ENCODE results near the gene GMNC. TPM values are rescaled to one million over a fixed set of nuclear protein-coding genes. Genes with fewer than 3 reads are reported as not detected.
A peak's percentile ranks its signal among the peaks of the same experiment; 100 is the strongest.

The GMNC gene
- total RNA-seq, 2 donors from 2014 or later: not detected

GRCh38 chr3:190855151-190855550 is 7.3 kb downstream of the GMNC start:
- H3K4me1 Mint-ChIP-seq: peaks cover 3% of the 10 kb centered on the region
- WGBS, 2 experiments (ENCODE audit: insufficient coverage in 1 of 2, insufficient read length in 1 of 2): 46 to 67% methylated on average over 1 to 3 of the region's 3 CpGs

GRCh38 chr3:190854062-190854461 is 8.4 kb downstream of the GMNC start:
- WGBS, 2 experiments (ENCODE audit: insufficient coverage in 1 of 2, insufficient read length in 1 of 2): 92 to 93% methylated on average over 4 of the region's 4 CpGs
- no peak overlapping the region for H3K4me3 ChIP-seq (ENCODE audit: low read length)
- H3K4me1 Mint-ChIP-seq: peaks cover 4% of the 10 kb centered on the region
- H3K4me3 Mint-ChIP-seq: no peak overlapping the region
- no peaks in the 10 kb centered on the region for H3K36me3 Mint-ChIP-seq (ENCODE audit: low read depth)
- no peaks in the 10 kb centered on the region for H3K9me3 Mint-ChIP-seq
- H3K36me3 ChIP-seq (ENCODE audit: control insufficient read depth, insufficient read depth, low read length): no peaks in the 10 kb centered on the region
- H3K9me3 ChIP-seq (ENCODE audit: control insufficient read depth, low read length): no peaks in the 10 kb centered on the region
- no peak overlapping the region for H3K27ac Mint-ChIP-seq
- H3K27me3 Mint-ChIP-seq (ENCODE audit: insufficient read depth): peaks cover 19% of the 10 kb centered on the region
- H3K27ac ChIP-seq (ENCODE audit: low read depth, low read length): no peak overlapping the region
- DNase-seq: no peak
- no peak for TF ChIP-seq CTCF (conservative IDR thresholded peaks at IDR 0.05)
- H3K4me1 ChIP-seq (ENCODE audit: control insufficient read depth, insufficient read depth, low read length): peaks cover 3% of the 10 kb centered on the region
- no peak overlapping the region for H3K9ac ChIP-seq (ENCODE audit: extremely low read depth, low read length, poor library complexity, severe bottlenecking)
- H3K27me3 ChIP-seq (ENCODE audit: control insufficient read depth, insufficient read depth, low read length, poor library complexity, severe bottlenecking): no peaks in the 10 kb centered on the region

More at GRCh38 chr3:190855151-190855550, 7.3 kb downstream of the GMNC start:
- Mint-ChIP-seq H3K27ac (no peak overlapping the region), H3K36me3 (ENCODE audit: low read depth) (no peaks in the 10 kb centered on the region), H3K4me3 (no peak overlapping the region), H3K27me3 (ENCODE audit: insufficient read depth) (peaks cover 20% of the 10 kb centered on the region), H3K9me3 (no peaks in the 10 kb centered on the region)
- Histone ChIP-seq H3K9ac (ENCODE audit: extremely low read depth, low read length, poor library complexity, severe bottlenecking) (no peak overlapping the region), H3K4me3 (ENCODE audit: low read length) (no peak overlapping the region), H3K27me3 (ENCODE audit: control insufficient read depth, insufficient read depth, low read length, poor library complexity, severe bottlenecking) (peaks cover 5% of the 10 kb centered on the region), H3K4me1 (ENCODE audit: control insufficient read depth, insufficient read depth, low read length) (peaks cover 3% of the 10 kb centered on the region), H3K36me3 (ENCODE audit: control insufficient read depth, insufficient read depth, low read length) (no peaks in the 10 kb centered on the region), H3K27ac (ENCODE audit: low read depth, low read length) (no peak overlapping the region), H3K9me3 (ENCODE audit: control insufficient read depth, low read length) (no peaks in the 10 kb centered on the region)
- DNase-seq: peak; percentile 65
- peak; percentile 69 for TF ChIP-seq CTCF (conservative IDR thresholded peaks at IDR 0.05)

- no peaks in the 10 kb centered on the region for H3K9me3 ChIP-seq (ENCODE audit: control insufficient read depth, low read length)
- H3K4me1 ChIP-seq (ENCODE audit: control insufficient read depth, insufficient read depth, low read length): peaks cover 3% of the 10 kb centered on the region
- H3K9ac ChIP-seq (ENCODE audit: extremely low read depth, low read length, poor library complexity, severe bottlenecking): no peak overlapping the region
- H3K4me1 Mint-ChIP-seq: peaks cover 6% of the 10 kb centered on the region
- H3K27me3 ChIP-seq (ENCODE audit: control insufficient read depth, insufficient read depth, low read length, poor library complexity, severe bottlenecking): no peaks in the 10 kb centered on the region
- H3K4me3 Mint-ChIP-seq: no peak overlapping the region
- WGBS, 2 experiments (ENCODE audit: insufficient coverage in 1 of 2, insufficient read length in 1 of 2): 83 to 88% methylated on average over 1 of the region's 1 CpG
- no peak overlapping the region for H3K27ac ChIP-seq (ENCODE audit: low read depth, low read length)
- peaks cover 19% of the 10 kb centered on the region for H3K27me3 Mint-ChIP-seq (ENCODE audit: insufficient read depth)
- H3K9me3 Mint-ChIP-seq: no peaks in the 10 kb centered on the region
- no peak for TF ChIP-seq CTCF (conservative IDR thresholded peaks at IDR 0.05)
- H3K4me3 ChIP-seq (ENCODE audit: low read length): no peak overlapping the region
- no peaks in the 10 kb centered on the region for H3K36me3 Mint-ChIP-seq (ENCODE audit: low read depth)
- H3K27ac Mint-ChIP-seq: no peak overlapping the region
- H3K36me3 ChIP-seq (ENCODE audit: control insufficient read depth, insufficient read depth, low read length): no peaks in the 10 kb centered on the region
- DNase-seq: no peak
Observed at GRCh38 chr3:190853464-190853863, 9.0 kb downstream of the GMNC start.

All from endodermal cell (in vitro differentiated cells).